ENCODE data around the gene SEMA3F.

The SEMA3F gene

GRCh38 chr3:50169232-50169832 is 14.2 kb downstream of the SEMA3F start:
- in situ Hi-C loops (cut with MboI; ENCODE audit: low sequenced_read_pairs) = no loop called here

GRCh38 chr3:50169858-50170257 is 14.7 kb downstream of the SEMA3F start:
- in situ Hi-C loops (cut with MboI; ENCODE audit: low sequenced_read_pairs) = no loop called here

GRCh38 chr3:50170689-50171088 is 15.6 kb downstream of the SEMA3F start:
- in situ Hi-C loops (cut with MboI; ENCODE audit: low sequenced_read_pairs) = no loop called here

GRCh38 chr3:50171540-50172301 is 16.6 kb downstream of the SEMA3F start:
- in situ Hi-C loops (cut with MboI; ENCODE audit: low sequenced_read_pairs) = no loop called here

GRCh38 chr3:50172626-50173220 is 17.6 kb downstream of the SEMA3F start:
- in situ Hi-C loops (cut with MboI; ENCODE audit: low sequenced_read_pairs) = no loop called here

- in situ Hi-C loops (cut with MboI; ENCODE audit: low sequenced_read_pairs) = no loop called here
Measured at GRCh38 chr3:50173685-50174516, 18.8 kb downstream of the SEMA3F start.

GRCh38 chr3:50174517-50174895 is 19.4 kb downstream of the SEMA3F start:
- in situ Hi-C loops (cut with MboI; ENCODE audit: low sequenced_read_pairs) = no loop called here

GRCh38 chr3:50174947-50175524 is 19.9 kb downstream of the SEMA3F start:
- in situ Hi-C loops (cut with MboI; ENCODE audit: low sequenced_read_pairs) = no loop called here

GRCh38 chr3:50177346-50177745 is 22.2 kb downstream of the SEMA3F start:
- in situ Hi-C loops (cut with MboI; ENCODE audit: low sequenced_read_pairs) = no loop called here

- in situ Hi-C loops (cut with MboI; ENCODE audit: low sequenced_read_pairs) = no loop called here
Measured at GRCh38 chr3:50179710-50180109, 24.6 kb downstream of the SEMA3F start.

GRCh38 chr3:50181985-50182384 is 26.9 kb downstream of the SEMA3F start:
- in situ Hi-C loops (cut with MboI; ENCODE audit: low sequenced_read_pairs) = no loop called here

GRCh38 chr3:50182533-50183099 is 27.5 kb downstream of the SEMA3F start:
- in situ Hi-C loops (cut with MboI; ENCODE audit: low sequenced_read_pairs) = no loop called here

GRCh38 chr3:50183755-50184154 is 28.6 kb downstream of the SEMA3F start:
- in situ Hi-C loops (cut with MboI; ENCODE audit: low sequenced_read_pairs) = no loop called here

GRCh38 chr3:50184242-50184978 is 29.3 kb downstream of the SEMA3F start:
- in situ Hi-C loops (cut with MboI; ENCODE audit: low sequenced_read_pairs) = no loop called here

GRCh38 chr3:50185230-50185629 is 30.1 kb downstream of the SEMA3F start:
- in situ Hi-C loops (cut with MboI; ENCODE audit: low sequenced_read_pairs) = no loop called here

GRCh38 chr3:50186096-50186495 is 31.0 kb downstream of the SEMA3F start:
- in situ Hi-C loops (cut with MboI; ENCODE audit: low sequenced_read_pairs) = no loop called here

GRCh38 chr3:50187750-50188149 is 32.6 kb downstream of the SEMA3F start:
- in situ Hi-C loops (cut with MboI; ENCODE audit: low sequenced_read_pairs) = no loop called here

GRCh38 chr3:50189274-50189673 is 34.1 kb downstream of the SEMA3F start:
- in situ Hi-C loops (cut with MboI; ENCODE audit: low sequenced_read_pairs) = no loop called here

- in situ Hi-C loops (cut with MboI; ENCODE audit: low sequenced_read_pairs) = no loop called here
Measured at GRCh38 chr3:50189989-50190388, 34.9 kb downstream of the SEMA3F start.

All from HL-60/S4 treated with retinoic acid at 250 ng/mL for 4 days and 3 days (cell line).